ENCODE measurements around the gene KCNA3.

DNA sequence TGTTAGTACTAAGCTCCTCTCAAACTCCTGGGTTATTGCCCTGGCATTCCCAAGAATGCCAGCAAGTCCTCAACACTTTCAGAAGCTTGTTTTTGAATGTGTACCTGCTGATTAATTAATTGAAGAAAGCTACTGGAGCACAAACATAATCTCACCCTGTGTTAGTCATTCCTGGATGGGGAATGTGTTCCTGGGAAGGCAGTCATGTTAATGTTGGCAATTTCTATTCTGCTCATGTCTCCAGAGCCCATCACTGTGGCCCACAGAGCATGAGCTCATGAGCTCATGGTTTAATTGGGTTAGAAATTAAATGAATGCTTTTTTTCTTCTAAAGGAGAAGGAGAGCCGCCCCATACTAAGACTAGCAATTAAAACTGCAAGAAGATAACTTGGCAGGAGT lies 31.9 kb upstream of the KCNA3 start:
- no peak for TF ChIP-seq FOXA1 (IDR thresholded peaks at IDR 0.05)
- no peak for TF ChIP-seq CTBP1 (IDR thresholded peaks at IDR 0.05; ENCODE audit: borderline replicate concordance)
- TF ChIP-seq BHLHE40 (IDR thresholded peaks at IDR 0.05; ENCODE audit: borderline replicate concordance) = no peak
- TF ChIP-seq SP1 (IDR thresholded peaks at IDR 0.05) = no peak
- no peak for TF ChIP-seq ZNF384 (IDR thresholded peaks at IDR 0.05)
- no peak for TF ChIP-seq HDGF (IDR thresholded peaks at IDR 0.05; ENCODE audit: borderline replicate concordance)
- no peak for TF ChIP-seq L3MBTL2 (conservative IDR thresholded peaks at IDR 0.05)
